Measurements from ENCODE around the gene SCN9A.

The SCN9A gene

GRCh38 chr2:166351319-166351718 lies 24.4 kb downstream of the SCN9A start:
- H3K36me3 ChIP-seq (ENCODE audit: insufficient read depth, low read length) = no peaks in the 10 kb centered on the region
- H3K4me1 ChIP-seq (ENCODE audit: insufficient read depth, low read length, severe bottlenecking) = no peaks in the 10 kb centered on the region
- no peaks in the 10 kb centered on the region for H3K79me2 ChIP-seq (ENCODE audit: insufficient read depth, low read length)
- H3K9me2 ChIP-seq (ENCODE audit: low read depth, low read length) = no peaks in the 10 kb centered on the region
- H3K4me3 ChIP-seq (ENCODE audit: low read depth, low read length, poor library complexity, severe bottlenecking) = no peak overlapping the region
- TF ChIP-seq EZH2 (IDR thresholded peaks at IDR 0.05; ENCODE audit: borderline replicate concordance, low read length) = no peak
- TF ChIP-seq CTCF (IDR thresholded peaks at IDR 0.05; ENCODE audit: low read length) = no peak
- H3F3A ChIP-seq (ENCODE audit: insufficient read depth, low read length) = no peaks in the 10 kb centered on the region
- no peak overlapping the region for H3K4me2 ChIP-seq (ENCODE audit: low read length)
- H3K27me3 ChIP-seq (ENCODE audit: insufficient read depth, low read length) = no peaks in the 10 kb centered on the region
- H3K27ac ChIP-seq (ENCODE audit: low read depth, low read length, poor library complexity, severe bottlenecking) = no peak overlapping the region
- no peak overlapping the region for H3K9ac ChIP-seq (ENCODE audit: low read length)
- H2AFZ ChIP-seq (ENCODE audit: low read length) = no peak overlapping the region
- H4K20me1 ChIP-seq (ENCODE audit: insufficient read depth, low read length) = no peaks in the 10 kb centered on the region
- no peaks in the 10 kb centered on the region for H3K9me3 ChIP-seq (ENCODE audit: low read length)

- Histone ChIP-seq H3K4me3 (ENCODE audit: low read depth, low read length, poor library complexity, severe bottlenecking) (no peak overlapping the region), H3K4me1 (ENCODE audit: insufficient read depth, low read length, severe bottlenecking) (no peaks in the 10 kb centered on the region), H3K4me2 (ENCODE audit: low read length) (no peak overlapping the region), H3K27ac (ENCODE audit: low read depth, low read length, poor library complexity, severe bottlenecking) (no peak overlapping the region), H3K36me3 (ENCODE audit: insufficient read depth, low read length) (no peaks in the 10 kb centered on the region), H3K79me2 (ENCODE audit: insufficient read depth, low read length) (no peaks in the 10 kb centered on the region), H3F3A (ENCODE audit: insufficient read depth, low read length) (no peaks in the 10 kb centered on the region), H3K27me3 (ENCODE audit: insufficient read depth, low read length) (no peaks in the 10 kb centered on the region), H3K9me3 (ENCODE audit: low read length) (no peaks in the 10 kb centered on the region), H3K9me2 (ENCODE audit: low read depth, low read length) (no peaks in the 10 kb centered on the region), H2AFZ (ENCODE audit: low read length) (no peak overlapping the region), H4K20me1 (ENCODE audit: insufficient read depth, low read length) (no peaks in the 10 kb centered on the region), H3K9ac (ENCODE audit: low read length) (no peak overlapping the region)
- no peak for TF ChIP-seq CTCF (IDR thresholded peaks at IDR 0.05; ENCODE audit: low read length)
- TF ChIP-seq EZH2 (IDR thresholded peaks at IDR 0.05; ENCODE audit: borderline replicate concordance, low read length) = no peak
These were observed 25.2 kb downstream of the SCN9A start for GRCh38 chr2:166350525-166350924.

- no peak overlapping the region for H3K4me3 ChIP-seq (ENCODE audit: low read depth, low read length, poor library complexity, severe bottlenecking)
- H3K4me1 ChIP-seq (ENCODE audit: insufficient read depth, low read length, severe bottlenecking) = no peaks in the 10 kb centered on the region
- no peak overlapping the region for H3K27ac ChIP-seq (ENCODE audit: low read depth, low read length, poor library complexity, severe bottlenecking)
- H3K9ac ChIP-seq (ENCODE audit: low read length) = no peak overlapping the region
- TF ChIP-seq CTCF (IDR thresholded peaks at IDR 0.05; ENCODE audit: low read length) (no peak), EZH2 (IDR thresholded peaks at IDR 0.05; ENCODE audit: borderline replicate concordance, low read length) (no peak)
- no peaks in the 10 kb centered on the region for H3K27me3 ChIP-seq (ENCODE audit: insufficient read depth, low read length)
- no peaks in the 10 kb centered on the region for H3F3A ChIP-seq (ENCODE audit: insufficient read depth, low read length)
- H3K4me2 ChIP-seq (ENCODE audit: low read length) = no peak overlapping the region
- no peaks in the 10 kb centered on the region for H3K36me3 ChIP-seq (ENCODE audit: insufficient read depth, low read length)
- H4K20me1 ChIP-seq (ENCODE audit: insufficient read depth, low read length) = no peaks in the 10 kb centered on the region
- no peaks in the 10 kb centered on the region for H3K9me2 ChIP-seq (ENCODE audit: low read depth, low read length)
- H2AFZ ChIP-seq (ENCODE audit: low read length) = no peak overlapping the region
- H3K79me2 ChIP-seq (ENCODE audit: insufficient read depth, low read length) = no peaks in the 10 kb centered on the region
- H3K9me3 ChIP-seq (ENCODE audit: low read length) = no peaks in the 10 kb centered on the region
These were observed 31.2 kb downstream of the SCN9A start for GRCh38 chr2:166344286-166345113.
